HPDE6-E6E7 (cell line): ENCODE data around the gene BBS9.
"Not testable (repeated sequence)": the region's sequence is repeated elsewhere in the genome, so short reads cannot be mapped to it uniquely, and the experiment has no call there.

Experiments used
- DNase-seq: peaks from one replicate; pipeline ENCODE4 v3.0.0; 2011; ENCODE audit warnings: missing footprints; ENCODE audit errors: extremely low spot score

The BBS9 gene

GRCh38 chr7:33495207-33495606, 365.8 kb downstream of the BBS9 start:
- no peak for DNase-seq

- no peak for DNase-seq
These were observed 367.7 kb downstream of the BBS9 start for GRCh38 chr7:33497051-33497450.

GRCh38 chr7:33500703-33501701, 371.6 kb downstream of the BBS9 start:
- DNase-seq, result no peak

- DNase-seq, result no peak
These were observed 373.6 kb downstream of the BBS9 start for GRCh38 chr7:33503014-33503413.

- no peak for DNase-seq
These were observed 374.4 kb downstream of the BBS9 start for GRCh38 chr7:33503736-33504135.

- no peak for DNase-seq
These were observed 374.9 kb downstream of the BBS9 start for GRCh38 chr7:33504266-33504665.

GRCh38 chr7:33509206-33509605, 379.8 kb downstream of the BBS9 start:
- DNase-seq, result no peak

GRCh38 chr7:33511778-33512177, 382.4 kb downstream of the BBS9 start:
- DNase-seq, result no peak

GRCh38 chr7:33516568-33516967, 387.2 kb downstream of the BBS9 start:
- DNase-seq, result no peak

- DNase-seq, result no peak
These were observed 387.8 kb downstream of the BBS9 start for GRCh38 chr7:33517191-33517590.

- not testable (repeated sequence) for DNase-seq
These were observed 397.6 kb downstream of the BBS9 start for GRCh38 chr7:33527008-33527407.

- not testable (repeated sequence) for DNase-seq
These were observed 398.2 kb downstream of the BBS9 start for GRCh38 chr7:33527613-33528012.

- no peak for DNase-seq
These were observed 399.7 kb downstream of the BBS9 start for GRCh38 chr7:33529070-33529469.

- DNase-seq, result no peak
These were observed 401.3 kb downstream of the BBS9 start for GRCh38 chr7:33530664-33531063.

GRCh38 chr7:33531888-33532287, 402.5 kb downstream of the BBS9 start:
- no peak for DNase-seq

- no peak for DNase-seq
These were observed 405.5 kb downstream of the BBS9 start for GRCh38 chr7:33534833-33535232.

GRCh38 chr7:33535989-33536388, 406.6 kb downstream of the BBS9 start:
- DNase-seq, result no peak

GRCh38 chr7:33536398-33537103, 407.2 kb downstream of the BBS9 start:
- DNase-seq, result no peak

GRCh38 chr7:33537104-33537477, 407.7 kb downstream of the BBS9 start:
- DNase-seq, result no peak

GRCh38 chr7:33539198-33539597, 409.8 kb downstream of the BBS9 start:
- DNase-seq, result no peak

- DNase-seq, result no peak
These were observed 410.5 kb downstream of the BBS9 start for GRCh38 chr7:33539659-33540400.

GRCh38 chr7:33547880-33548279, 418.5 kb downstream of the BBS9 start:
- DNase-seq, result no peak
